ENCODE results near the gene CMC2. TPM values are rescaled to one million over a fixed set of nuclear protein-coding genes. Genes with fewer than 3 reads are reported as not detected.
A peak's percentile ranks its signal among the peaks of the same experiment; 100 is the strongest.

CMC2 gene
- total and polyA plus RNA-seq, 9 of the 15 experiments (the other 6 are each of a cell fraction or from before 2014, with no cell fraction given), result 122 to 501 (median 172) TPM

DNA sequence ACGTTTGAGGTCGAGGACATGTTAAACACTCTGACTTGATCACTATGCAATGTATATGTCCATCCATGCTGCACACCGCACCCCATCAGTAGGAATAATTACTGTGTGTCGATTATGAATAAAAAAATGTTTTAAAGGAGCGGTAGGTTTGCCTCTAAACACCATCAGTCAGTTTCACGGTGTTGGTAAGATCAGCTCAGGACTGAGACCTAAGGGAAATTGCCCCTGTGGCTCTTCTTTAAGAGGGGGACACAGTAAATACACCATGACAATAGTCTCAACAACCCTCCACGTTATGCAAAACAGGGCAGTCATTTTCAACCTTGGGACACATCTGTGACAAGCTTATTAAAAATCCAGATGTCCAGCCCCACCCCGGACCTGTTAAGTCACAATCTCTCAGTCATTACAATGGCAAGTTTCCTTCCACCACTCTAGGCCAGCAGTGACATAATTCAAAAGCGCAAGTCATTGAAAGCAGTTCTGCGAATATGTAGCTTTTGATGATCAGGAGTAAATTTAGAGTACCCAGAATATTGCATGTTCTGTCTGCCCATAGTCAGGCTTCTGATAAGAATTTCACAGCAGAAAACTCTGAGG, 30.2 kb upstream of the CMC2 start:
- intact Hi-C loops (cut with micrococcal nuclease) (loop anchor here (2.0 to 5.0 kb wide), 3 partner anchors 40 to 160 kb away; partner anchors contain the start of genes C16orf46 and GCSH), in situ Hi-C loops (cut with MboI) (no loop called here)
- peak in 2 of 4 experiments; percentile 61 to 73 for DNase-seq (ENCODE audit: extremely low read depth in 1 of 4, low spot score in 3 of 4)
- H3K27me3 ChIP-seq (ENCODE audit: control insufficient read depth in 2 of 2, insufficient read depth in 2 of 2, low read length in 2 of 2), result no peaks in the 10 kb centered on the region
- peak; percentile 66 for ATAC-seq
- H3K36me3 ChIP-seq (ENCODE audit: control insufficient read depth, insufficient read depth, low read length), result peaks cover 49% of the 10 kb centered on the region
- ChIA-PET POLR2A (interaction anchor here (0.6 to 1.7 kb wide), 9 partner anchors 8 to 158 kb away, joined by 3 to 10 read pairs (median 3); partner anchors contain the start of genes C16orf46, CENPN and CMC2), CTCF (ENCODE audit: low intra/inter-chr PET ratio) (interaction anchor here (0.6 to 1.3 kb wide), 2 partner anchors 40 to 68 kb away, joined by 5 read pairs; partner anchors contain the start of gene C16orf46)
- H3K9me1 ChIP-seq (ENCODE audit: control insufficient read depth, insufficient read depth, low read length), result no peaks in the 10 kb centered on the region
- H3K4me1 ChIP-seq (replicated peaks in 1 of 2; ENCODE audit: control insufficient read depth in 2 of 2, insufficient read depth in 2 of 2, low read length in 2 of 2), result peaks cover 9 to 14% of the 10 kb centered on the region in 2 experiments
- no peaks in the 10 kb centered on the region; the same call in 1 of the 2 replicates for H4K20me1 ChIP-seq (replicated peaks; ENCODE audit: control insufficient read depth, insufficient read depth, low read length)
- peak overlapping the region; percentile 88 for H2AFZ ChIP-seq (ENCODE audit: low read depth, low read length)
- peak overlapping the region; percentile 86 for H3K4me3 ChIP-seq
- TSS peak; percentile 49 for BruUV-seq (replicated peaks)
- peak overlapping the region; percentile 90 for H3K4me2 ChIP-seq (ENCODE audit: insufficient read depth, low read length)
- H3K9me3 ChIP-seq (replicated peaks; ENCODE audit: control insufficient read depth, insufficient read depth, low read depth, low read length), result no peaks in the 10 kb centered on the region
- 5% methylated on average over 10 of the region's 10 CpGs for WGBS (ENCODE audit: insufficient coverage, low coverage, missing lambda C conversion rate)
- H3K27ac ChIP-seq (ENCODE audit: extremely low read depth, low read depth, low read length), result peak overlapping the region; percentile 72
- peak overlapping the region; percentile 69 to 96; a peak in 3 of 4 replicates for H3K9ac ChIP-seq (ENCODE audit: insufficient read depth in 1 of 2, low read depth in 2 of 2, low read length in 2 of 2)
- FAIRE-seq, result peak; percentile 77
- H3K79me2 ChIP-seq (ENCODE audit: control insufficient read depth, insufficient read depth, low read length), result peaks cover 28% of the 10 kb centered on the region
- TF ChIP-seq GATAD2B (IDR thresholded peaks at IDR 0.05; ENCODE audit: borderline replicate concordance) (no peak), SIRT6 (IDR thresholded peaks at IDR 0.05; ENCODE audit: low read depth, low read length) (no peak), REST (IDR thresholded peaks at IDR 0.05; ENCODE audit: borderline replicate concordance) (no peak), REST (CRISPR knock-in tag; IDR thresholded peaks at IDR 0.05; ENCODE audit: low read depth) (no peak), CBX3 (IDR thresholded peaks at IDR 0.05; ENCODE audit: borderline replicate concordance in 1 of 2, low read length in 2 of 2) (peak in 1 of 2 experiments; percentile 50; a peak in 1 of 3 replicates), ZNF586 (CRISPR knock-in tag; conservative IDR thresholded peaks at IDR 0.05) (no peak), NFE2L1 (tag; IDR thresholded peaks at IDR 0.05; ENCODE audit: borderline replicate concordance, low read depth) (peak; percentile 40; the same call in 1 of the 2 replicates), SAFB2 (IDR thresholded peaks at IDR 0.05; ENCODE audit: borderline replicate concordance, low read depth, low read length, severe bottlenecking) (no peak)
- TF ChIP-seq, protein P1, sequence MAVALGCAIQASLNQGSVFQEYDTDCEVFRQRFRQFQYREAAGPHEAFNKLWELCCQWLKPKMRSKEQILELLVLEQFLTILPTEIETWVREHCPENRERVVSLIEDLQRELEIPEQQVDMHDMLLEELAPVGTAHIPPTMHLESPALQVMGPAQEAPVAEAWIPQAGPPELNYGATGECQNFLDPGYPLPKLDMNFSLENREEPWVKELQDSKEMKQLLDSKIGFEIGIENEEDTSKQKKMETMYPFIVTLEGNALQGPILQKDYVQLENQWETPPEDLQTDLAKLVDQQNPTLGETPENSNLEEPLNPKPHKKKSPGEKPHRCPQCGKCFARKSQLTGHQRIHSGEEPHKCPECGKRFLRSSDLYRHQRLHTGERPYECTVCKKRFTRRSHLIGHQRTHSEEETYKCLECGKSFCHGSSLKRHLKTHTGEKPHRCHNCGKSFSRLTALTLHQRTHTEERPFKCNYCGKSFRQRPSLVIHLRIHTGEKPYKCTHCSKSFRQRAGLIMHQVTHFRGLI (CRISPR knock-in tag; IDR thresholded peaks at IDR 0.05), result no peak
- TF ChIP-seq, protein P2, sequence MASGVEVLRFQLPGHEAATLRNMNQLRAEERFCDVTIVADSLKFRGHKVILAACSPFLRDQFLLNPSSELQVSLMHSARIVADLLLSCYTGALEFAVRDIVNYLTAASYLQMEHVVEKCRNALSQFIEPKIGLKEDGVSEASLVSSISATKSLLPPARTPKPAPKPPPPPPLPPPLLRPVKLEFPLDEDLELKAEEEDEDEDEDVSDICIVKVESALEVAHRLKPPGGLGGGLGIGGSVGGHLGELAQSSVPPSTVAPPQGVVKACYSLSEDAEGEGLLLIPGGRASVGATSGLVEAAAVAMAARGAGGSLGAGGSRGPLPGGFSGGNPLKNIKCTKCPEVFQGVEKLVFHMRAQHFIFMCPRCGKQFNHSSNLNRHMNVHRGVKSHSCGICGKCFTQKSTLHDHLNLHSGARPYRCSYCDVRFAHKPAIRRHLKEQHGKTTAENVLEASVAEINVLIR (CRISPR knock-in tag; IDR thresholded peaks at IDR 0.05), result no peak
